ENCODE results near the gene SLC5A9.
"Not testable (repeated sequence)": the region's sequence is repeated elsewhere in the genome, so short reads cannot be mapped to it uniquely, and the experiment has no call there.

The SLC5A9 gene

DNA sequence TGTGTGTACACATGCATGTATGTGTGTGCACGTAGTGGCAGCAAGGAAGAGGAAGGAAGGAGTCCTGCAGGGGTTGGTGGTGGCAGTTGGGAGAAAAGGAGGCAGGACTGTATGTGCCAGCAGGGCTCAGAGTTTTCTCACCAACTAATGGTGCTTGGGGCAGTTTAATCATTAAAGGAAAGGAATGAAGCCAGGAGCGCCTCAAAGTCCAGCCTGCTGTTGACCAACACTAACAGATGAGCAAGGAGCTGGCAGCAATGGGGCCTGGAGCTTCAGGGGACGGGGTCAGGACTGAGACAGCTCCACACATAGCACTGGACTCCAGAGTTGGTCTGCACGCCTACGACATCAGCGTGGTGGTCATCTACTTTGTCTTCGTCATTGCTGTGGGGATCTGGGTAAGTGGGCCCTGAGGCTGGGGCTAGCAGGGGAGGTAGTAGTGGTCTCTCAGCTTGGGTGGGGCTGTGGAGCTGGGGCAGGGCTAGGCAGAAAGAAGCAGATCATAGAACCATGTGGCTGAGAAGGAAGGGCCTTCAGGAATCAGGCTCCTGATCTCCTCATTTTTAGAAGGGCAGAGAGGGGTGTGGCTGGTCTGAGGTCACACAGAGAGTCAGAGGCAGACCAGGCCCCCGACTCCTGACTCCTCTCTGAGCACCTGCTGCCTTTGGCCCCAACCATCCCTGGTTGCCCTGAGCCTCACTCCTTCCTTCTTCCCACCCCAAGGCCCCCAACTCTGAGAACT, at the start of gene SLC5A9:
SLC5A9 (plus strand) TSS at position 216 of the 742 bp plus-strand sequence; CDS start at position 237, 21 bp downstream.
- peak; percentile 68 for DNase-seq (ENCODE audit: low spot score)

- no peak for DNase-seq (ENCODE audit: low spot score)
Observed at GRCh38 chr1:48175116-48175515, 47.4 kb upstream of the SLC5A9 start.

- no peak for DNase-seq (ENCODE audit: low spot score)
Observed at GRCh38 chr1:48177257-48177656, 45.3 kb upstream of the SLC5A9 start.

DNA sequence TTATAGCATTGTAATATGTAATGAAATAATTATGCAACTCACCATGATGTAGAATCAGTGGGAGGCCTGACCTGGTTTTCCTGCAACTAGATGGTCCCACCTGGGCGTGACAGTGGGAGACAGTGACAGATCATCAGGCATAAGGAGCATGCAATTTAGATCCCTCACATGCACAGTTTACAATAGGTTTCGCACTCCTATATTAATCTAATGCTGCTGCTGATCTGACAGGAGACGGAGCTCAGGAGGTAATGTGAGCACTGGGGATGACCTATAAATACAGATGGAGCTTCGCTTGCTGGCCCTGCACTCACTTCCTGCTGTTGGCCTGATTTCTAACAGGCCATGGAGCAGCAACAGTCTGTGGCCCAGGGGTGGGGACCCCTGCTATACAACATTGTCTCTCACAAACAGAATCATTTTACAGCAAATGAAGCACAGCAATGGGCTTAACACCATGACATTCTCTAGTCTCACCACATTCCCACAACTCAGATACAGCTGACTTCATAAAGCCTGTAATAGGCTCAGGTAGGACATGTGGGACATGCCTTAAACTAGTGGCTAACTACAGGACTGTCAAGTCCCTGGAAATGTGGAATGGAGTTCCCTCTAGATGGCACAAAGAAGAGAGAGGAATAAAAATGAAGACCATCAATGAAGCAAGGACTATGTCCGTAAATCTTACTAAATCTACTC, 40.7 kb upstream of the SLC5A9 start:
- DNase-seq (ENCODE audit: low spot score), result no peak

- DNase-seq (ENCODE audit: low spot score), result no peak
Observed at GRCh38 chr1:48182439-48182838, 40.1 kb upstream of the SLC5A9 start.

DNA sequence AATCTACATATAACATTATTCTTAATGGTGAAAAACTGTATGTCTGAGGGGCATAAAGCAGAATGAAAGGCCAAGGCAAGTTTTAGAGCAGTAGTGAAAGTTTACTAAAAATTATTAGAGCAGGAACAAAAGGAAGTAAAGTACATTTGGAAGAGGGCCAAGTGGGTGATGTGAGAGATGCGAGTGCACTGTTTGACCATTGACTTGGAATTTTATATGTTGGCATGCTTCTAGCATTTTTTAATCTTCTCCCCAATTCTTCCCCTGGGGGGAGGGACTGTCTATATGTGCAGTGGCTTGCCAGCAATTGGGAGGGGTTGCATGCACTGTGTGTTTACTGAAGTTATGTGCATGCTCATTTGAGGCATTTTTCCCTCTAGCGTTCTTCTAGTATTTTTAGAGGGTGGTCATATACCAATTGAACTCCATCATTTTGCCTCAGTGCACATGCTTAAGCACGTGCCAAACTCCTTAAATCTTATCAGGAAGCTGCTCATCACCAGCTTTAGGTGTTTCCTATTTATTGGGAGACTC, 36.1 kb upstream of the SLC5A9 start:
- DNase-seq (ENCODE audit: low spot score), result no peak

DNA sequence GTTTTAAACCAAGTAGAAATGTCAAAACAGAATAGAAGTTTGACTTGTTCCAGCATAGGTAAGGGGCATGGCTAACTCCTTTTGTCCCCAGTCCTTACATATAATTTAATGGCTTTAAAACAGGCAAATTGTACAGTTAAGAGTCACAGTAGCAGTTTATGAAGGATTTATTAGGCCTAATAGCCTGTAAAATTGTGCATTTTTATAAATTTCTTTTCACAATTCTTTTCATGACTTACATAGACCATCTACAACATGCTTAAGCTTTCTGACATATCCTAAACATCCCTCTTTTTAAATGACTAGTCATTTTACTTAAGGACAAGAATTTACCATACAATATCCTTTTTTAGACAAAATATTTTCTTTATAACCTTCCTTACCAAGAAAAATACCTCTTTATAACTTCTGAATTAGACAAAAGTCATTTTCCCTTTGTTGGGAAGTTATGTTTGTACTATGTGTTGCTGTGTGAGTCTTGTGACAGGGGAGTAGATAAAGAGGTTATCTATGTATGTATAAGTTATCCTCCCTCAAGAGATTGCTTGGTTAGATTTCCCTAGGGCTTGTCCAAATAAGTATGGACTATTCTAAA, 34.5 kb upstream of the SLC5A9 start:
- no peak for DNase-seq (ENCODE audit: low spot score)

DNA sequence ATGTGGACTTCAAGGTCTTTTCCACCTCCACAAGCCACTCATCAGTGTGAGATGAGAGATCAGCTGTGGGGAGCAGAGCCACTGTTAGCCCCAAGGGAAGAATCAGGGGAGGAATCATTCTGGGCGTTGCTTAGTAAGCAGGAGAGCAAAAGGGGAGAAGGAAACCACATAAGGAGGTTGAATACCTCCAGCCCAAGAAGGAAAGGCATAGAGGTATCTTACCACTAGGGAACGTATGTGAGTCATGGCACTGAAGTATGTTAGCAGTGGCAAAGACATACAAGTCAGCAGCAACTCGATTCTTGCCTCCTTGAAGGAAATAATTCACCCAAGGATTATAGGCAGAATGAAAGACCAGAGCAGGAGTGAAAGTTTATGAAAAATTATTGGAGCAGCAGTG, 31.6 kb upstream of the SLC5A9 start:
- DNase-seq (ENCODE audit: low spot score), result no peak

- DNase-seq (ENCODE audit: low spot score), result no peak
Observed at GRCh38 chr1:48194801-48195200, 27.7 kb upstream of the SLC5A9 start.

DNA sequence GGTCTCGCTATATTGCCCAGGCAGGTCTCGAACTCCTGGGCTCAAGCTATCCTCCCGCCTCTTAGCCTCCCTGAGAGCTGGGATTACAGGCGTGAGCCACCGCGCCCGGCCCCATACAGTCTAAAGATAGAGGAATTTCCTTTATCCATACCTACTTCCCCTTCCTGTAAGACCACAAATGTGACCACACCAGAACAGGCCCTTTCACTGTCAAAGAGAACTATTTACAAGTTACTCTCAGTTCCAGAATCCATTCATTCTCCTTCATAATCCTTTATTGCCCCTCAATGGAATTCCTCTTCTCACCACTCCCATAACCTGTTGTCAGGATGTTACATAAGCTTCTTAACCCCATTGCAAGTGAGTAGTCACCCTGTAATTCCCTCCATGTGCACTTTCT, 26.3 kb upstream of the SLC5A9 start:
- no peak for DNase-seq (ENCODE audit: low spot score)

DNA sequence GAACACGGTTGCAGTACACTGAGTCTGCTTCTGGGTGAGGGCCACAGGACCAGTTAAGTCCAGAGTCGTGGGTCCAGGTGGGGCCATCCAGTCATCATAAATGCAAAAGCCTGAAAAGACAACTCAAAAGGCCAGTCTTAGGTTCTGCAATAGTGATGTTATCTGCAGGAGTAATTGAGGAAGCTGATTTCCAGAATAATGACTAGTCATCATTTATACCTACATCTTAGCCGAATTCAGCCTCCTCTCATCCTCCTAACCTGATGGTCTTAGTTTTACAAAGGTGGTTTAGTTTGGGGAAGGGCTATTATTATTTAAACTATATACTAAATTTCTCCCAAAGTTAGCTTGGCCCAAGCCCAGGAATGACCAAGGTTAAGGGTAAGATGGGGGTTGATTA, 23.5 kb upstream of the SLC5A9 start:
- DNase-seq (ENCODE audit: low spot score), result no peak

DNA sequence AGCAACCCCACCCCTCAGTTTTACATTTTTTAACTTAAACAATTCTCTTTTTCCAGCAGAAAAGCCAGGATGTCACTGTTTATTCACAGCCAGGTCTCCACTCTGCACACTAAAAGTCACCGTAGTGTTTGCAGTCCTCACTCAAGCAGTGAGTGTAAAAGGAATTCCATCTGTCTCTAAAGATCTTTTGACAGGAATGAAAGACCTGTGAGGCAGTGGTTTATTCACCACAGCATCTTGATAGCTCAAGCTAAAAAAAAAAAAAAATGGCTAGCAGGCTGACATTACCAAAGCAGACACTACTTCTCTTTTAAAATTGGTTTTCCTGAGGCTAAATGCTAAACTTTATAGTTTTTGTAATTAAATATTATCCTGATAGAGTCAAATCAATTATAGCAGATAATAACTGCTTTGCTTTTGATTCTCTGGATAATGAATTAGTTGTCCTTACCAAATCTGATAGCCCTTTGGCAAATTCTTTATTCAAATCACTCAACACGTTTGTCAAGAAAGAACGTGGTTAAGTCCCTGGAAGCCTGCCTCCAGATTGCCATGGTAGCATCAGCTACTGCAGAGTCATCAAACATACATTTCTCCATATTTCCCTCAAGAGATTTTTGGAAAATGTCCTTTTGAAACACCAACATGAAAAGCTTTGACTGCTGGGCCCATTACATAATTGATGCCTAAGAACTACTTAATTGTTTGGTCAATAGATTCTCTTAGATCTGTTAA, 22.2 kb upstream of the SLC5A9 start:
- no peak for DNase-seq (ENCODE audit: low spot score)

- peak; percentile 52 for DNase-seq (ENCODE audit: low spot score)
Observed at GRCh38 chr1:48202030-48202752, 20.3 kb upstream of the SLC5A9 start.

DNA sequence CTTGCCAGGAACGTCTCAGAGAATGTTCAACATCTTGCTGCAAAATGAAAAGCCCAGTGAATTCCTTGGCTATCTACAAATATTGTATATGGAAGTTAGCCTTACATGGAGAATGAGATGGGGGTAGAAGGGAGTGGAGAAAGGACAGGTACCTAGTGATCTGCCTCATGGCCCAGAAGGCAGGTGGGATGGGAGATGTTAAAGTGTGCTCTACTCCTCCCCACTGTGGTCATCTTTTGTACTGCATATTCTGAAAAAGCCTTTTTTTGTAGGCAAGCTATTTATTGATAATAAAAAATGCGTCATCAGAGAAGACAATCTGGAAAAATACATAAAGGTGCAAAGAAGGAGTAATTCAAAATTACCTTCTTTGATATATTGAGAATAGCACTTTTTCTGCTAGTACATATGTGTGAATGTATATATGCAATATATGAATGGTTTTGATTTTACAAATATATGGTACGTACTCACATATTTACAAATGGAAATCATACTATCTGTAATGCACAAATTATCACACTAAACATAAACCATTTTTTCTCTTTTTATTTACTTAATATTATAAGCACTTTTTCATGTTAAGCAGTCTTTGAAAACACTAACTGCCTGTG, 19.1 kb upstream of the SLC5A9 start:
- peak; percentile 48 for DNase-seq (ENCODE audit: low spot score)

DNA sequence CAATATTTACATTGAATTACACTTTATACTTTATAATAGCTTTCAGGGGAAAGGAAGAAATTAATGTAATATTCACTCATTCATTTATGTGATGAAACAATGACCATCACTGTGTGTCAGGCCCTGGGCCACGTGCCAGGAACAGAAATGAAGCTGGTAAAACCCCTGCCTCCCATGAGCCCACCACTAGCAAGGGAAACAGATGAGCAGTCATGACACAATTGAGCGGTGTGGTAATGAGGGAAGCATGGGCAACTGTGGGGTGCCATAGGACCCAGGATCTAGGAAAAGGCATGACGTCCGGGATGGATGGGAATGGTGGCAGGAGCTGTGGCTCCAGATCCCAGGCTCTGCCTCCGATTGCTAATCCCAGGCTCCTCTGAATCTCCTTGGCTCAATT, 17.0 kb upstream of the SLC5A9 start:
- no peak for DNase-seq (ENCODE audit: low spot score)

- DNase-seq (ENCODE audit: low spot score), result no peak
Observed at GRCh38 chr1:48206371-48206770, 16.1 kb upstream of the SLC5A9 start.

GRCh38 chr1:48207131-48207530, 15.4 kb upstream of the SLC5A9 start:
- DNase-seq (ENCODE audit: low spot score), result no peak

GRCh38 chr1:48207536-48208075, 14.9 kb upstream of the SLC5A9 start:
- no peak for DNase-seq (ENCODE audit: low spot score)

GRCh38 chr1:48208251-48208650, 14.3 kb upstream of the SLC5A9 start:
- DNase-seq (ENCODE audit: low spot score), result no peak

GRCh38 chr1:48208652-48209051, 13.9 kb upstream of the SLC5A9 start:
- no peak for DNase-seq (ENCODE audit: low spot score)

- not testable (repeated sequence) for DNase-seq (ENCODE audit: low spot score)
Observed at GRCh38 chr1:48213462-48213861, 9.1 kb upstream of the SLC5A9 start.

All from HuH-7 (cell line).